GM23338 (cell line): ENCODE results near the gene PIWIL4.

ENCODE experiments used
- CREB1 ChIP-seq: fragments of 250-450 bp; sonication (Bioruptor Pico); IDR thresholded peaks from 2 replicates; pipeline ENCODE4 v1.5.0; 2020; ENCODE audit warnings: low read depth, mild to moderate bottlenecking, moderate library complexity
- CTCF ChIP-seq, 2 experiments: fragments of 200-600 bp in 1 of 2; sonication (generic) in 1 of 2; conservative IDR thresholded peaks; 2 replicates each; pipeline versions ENCODE4 v1.5.1 to v1.6.1; 2016 to 2017; ENCODE audit warnings: antibody characterized with exemption in 2 of 2, low read depth in 2 of 2, mild to moderate bottlenecking in 2 of 2, moderate library complexity in 1 of 2
- ETS1 ChIP-seq: IDR thresholded peaks from 2 replicates; pipeline ENCODE4 v1.6.1; 2016; ENCODE audit warnings: antibody characterized with exemption
- EZH2 ChIP-seq: fragments of 200-600 bp; sonication (generic); IDR thresholded peaks from one replicate; pipeline ENCODE4 v1.8.0; 2017; ENCODE audit warnings: antibody characterized with exemption, mild to moderate bottlenecking, low read depth; ENCODE audit not compliant: unreplicated experiment
- EZH2phosphoT487 ChIP-seq: fragments of 200-600 bp; sonication (generic); IDR thresholded peaks from one replicate; pipeline ENCODE4 v1.8.1; 2018; ENCODE audit warnings: antibody characterized with exemption; ENCODE audit not compliant: unreplicated experiment
- JUNB ChIP-seq: IDR thresholded peaks from one replicate; pipeline ENCODE4 v1.6.1; 2016; ENCODE audit warnings: antibody characterized with exemption; ENCODE audit not compliant: unreplicated experiment
- NANOG ChIP-seq: IDR thresholded peaks from 2 replicates; pipeline ENCODE4 v1.6.1; 2016; ENCODE audit warnings: antibody characterized with exemption, borderline replicate concordance
- POLR2AphosphoS5 ChIP-seq: IDR thresholded peaks from 2 replicates; pipeline ENCODE4 v1.6.1; 2016; ENCODE audit warnings: antibody characterized with exemption, low read depth
- REST ChIP-seq: IDR thresholded peaks from one replicate; pipeline ENCODE4 v1.6.1; 2018; ENCODE audit warnings: antibody characterized with exemption; ENCODE audit not compliant: unreplicated experiment
- STAT1 ChIP-seq: IDR thresholded peaks from one replicate; pipeline ENCODE4 v1.6.1; 2016; ENCODE audit warnings: antibody characterized with exemption; ENCODE audit not compliant: unreplicated experiment
- ZNF114 ChIP-seq: fragments of 250-450 bp; sonication (Bioruptor Pico); IDR thresholded peaks from 2 replicates; pipeline ENCODE4 v1.5.0; 2020; ENCODE audit warnings: mild to moderate bottlenecking, moderate library complexity
- ZNF331 ChIP-seq: fragments of 250-450 bp; sonication (Bioruptor Pico); IDR thresholded peaks from 2 replicates; pipeline ENCODE4 v1.5.0; 2020; ENCODE audit warnings: low read depth, mild to moderate bottlenecking, moderate library complexity
- ZNF462 ChIP-seq: fragments of 250-450 bp; sonication (Bioruptor Pico); IDR thresholded peaks from 2 replicates; pipeline ENCODE4 v1.5.0; 2020; ENCODE audit warnings: mild to moderate bottlenecking, moderate library complexity

- TF ChIP-seq CTCF (conservative IDR thresholded peaks at IDR 0.05; ENCODE audit: low read depth in 2 of 2) = no peak
- TF ChIP-seq EZH2 = no peak
- no peak for TF ChIP-seq NANOG
- TF ChIP-seq ZNF462 (CRISPR knock-in tag) = no peak
- TF ChIP-seq EZH2phosphoT487 = no peak
- no peak for TF ChIP-seq JUNB
- TF ChIP-seq POLR2AphosphoS5 = no peak
- TF ChIP-seq ETS1 = no peak
- TF ChIP-seq REST = no peak
- no peak for TF ChIP-seq ZNF331
- no peak for TF ChIP-seq ZNF114 (CRISPR knock-in tag)
- no peak for TF ChIP-seq STAT1
- TF ChIP-seq CREB1 = no peak
Measured at GRCh38 chr11:94560834-94561233, 6.3 kb upstream of the PIWIL4 start.
